Esophagus (tissue), 2 donors: Measurements from ENCODE around the gene CDK16. TPM values are rescaled to one million over a fixed set of nuclear protein-coding genes. Genes with fewer than 3 reads are reported as not detected.

Experiments
- H3K27ac ChIP-seq, 2 donors: one replicate each; pipeline ENCODE4 v1.5.1; 2013; ENCODE audit warnings: low read depth in 2 of 2, mild to moderate bottlenecking in 2 of 2, inconsistent platforms in 1 of 2, low read length in 1 of 2, moderate library complexity in 1 of 2
- H3K27me3 ChIP-seq, 2 donors: one replicate each; pipeline ENCODE4 v1.6.1; 2013; ENCODE audit warnings: low read length in 2 of 2, control low read depth in 1 of 2, mild to moderate bottlenecking in 1 of 2; ENCODE audit not compliant: insufficient read depth in 2 of 2, control insufficient read depth in 1 of 2
- H3K36me3 ChIP-seq, 2 donors: one replicate each; pipeline ENCODE4 v1.6.1; 2013; ENCODE audit warnings: low read length in 1 of 2; ENCODE audit not compliant: control insufficient read depth in 2 of 2, insufficient read depth in 2 of 2
- H3K4me1 ChIP-seq, 2 donors: one replicate each; pipeline ENCODE4 v1.6.1; 2013; ENCODE audit warnings: low read length in 1 of 2; ENCODE audit not compliant: control insufficient read depth in 2 of 2, insufficient read depth in 2 of 2
- H3K4me3 ChIP-seq, 2 donors: one replicate each; pipeline ENCODE4 v1.5.1; 2013; ENCODE audit warnings: low read length in 2 of 2, mild to moderate bottlenecking in 2 of 2, low read depth in 1 of 2, moderate library complexity in 1 of 2
- H3K9me3 ChIP-seq, 2 donors: one replicate each; pipeline ENCODE4 v1.6.1; 2013; ENCODE audit warnings: mild to moderate bottlenecking in 2 of 2, low read depth in 1 of 2, low read length in 1 of 2, moderate library complexity in 1 of 2; ENCODE audit not compliant: control insufficient read depth in 2 of 2, insufficient read depth in 1 of 2
- WGBS, 2 donors: extraction: QIAGEN DNeasy Blood & Tissue Kit; methylation state at CpG; one replicate each; pipeline ENCODE4 v1.1.7; 2013; 5-methylcytosine and 5-hydroxymethylcytosine counted together
- polyA plus RNA-seq, 2 donors: library from polyadenylated mRNA; stranded (reverse); fragments of 200-250 nt; gene quantifications; one replicate each; pipeline ENCODE4 v1.2.3, GENCODE V29; 2013
- donor health status: healthy with polysubstance abuse.
- donor health status: Bipolar disorder and iron deficiency.

The CDK16 gene
- polyA plus RNA-seq, 2 donors: 47.5 to 59.8 TPM

DNA sequence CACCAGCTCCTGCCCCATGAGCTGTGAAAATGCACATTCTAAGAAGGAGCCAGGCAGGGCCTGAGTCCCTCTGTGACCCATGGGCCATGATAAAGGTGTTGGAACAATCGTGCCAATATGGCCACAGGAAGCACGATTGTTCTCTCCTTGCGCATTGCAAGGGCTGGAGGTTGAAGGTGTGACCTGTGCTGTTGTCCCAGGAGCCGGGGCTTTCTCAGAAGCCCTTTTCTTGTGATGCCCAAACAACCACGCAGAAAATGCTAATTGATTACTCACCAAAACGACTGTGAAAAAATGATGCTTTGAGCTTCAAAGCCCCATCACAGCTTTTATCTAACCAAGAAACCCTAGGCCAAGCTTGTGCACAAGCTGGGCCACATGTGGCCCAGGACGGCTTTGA is 48.2 kb downstream of the CDK16 start:
- Histone ChIP-seq H3K27me3 (no peaks in the 10 kb centered on the region), H3K27ac (no peak overlapping the region), H3K36me3 (no peaks in the 10 kb centered on the region), H3K4me3 (no peak overlapping the region), H3K4me1 (no peaks in the 10 kb centered on the region), H3K9me3 (no peaks in the 10 kb centered on the region)
- WGBS, 2 donors: 73 to 81% methylated on average over 7 of the region's 7 CpGs

DNA sequence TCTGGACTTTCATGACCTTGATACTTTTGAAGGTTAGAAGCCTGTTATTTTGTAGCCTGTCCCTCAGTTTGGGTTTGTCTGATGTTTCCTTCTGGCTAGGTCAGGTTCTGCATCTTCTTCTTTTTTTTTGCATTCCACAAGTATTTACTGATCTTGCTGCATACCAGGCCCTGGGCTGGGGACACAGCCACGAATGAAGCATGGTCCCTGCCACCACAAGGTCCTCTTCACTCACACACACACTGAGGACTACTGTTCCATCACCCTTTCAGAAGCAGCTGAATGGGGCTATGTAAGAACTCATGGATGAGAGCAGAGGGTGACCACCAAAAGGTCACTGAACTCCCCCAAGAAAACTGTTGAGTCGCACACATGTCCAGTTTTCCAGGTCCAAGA is 53.5 kb downstream of the CDK16 start:
- Histone ChIP-seq H3K27ac (no peak overlapping the region), H3K4me3 (no peak overlapping the region), H3K36me3 (no peaks in the 10 kb centered on the region), H3K27me3 (no peaks in the 10 kb centered on the region), H3K9me3 (no peaks in the 10 kb centered on the region), H3K4me1 (no peaks in the 10 kb centered on the region)
- WGBS, 2 donors: 72% methylated on average over 2 of the region's 2 CpGs

DNA sequence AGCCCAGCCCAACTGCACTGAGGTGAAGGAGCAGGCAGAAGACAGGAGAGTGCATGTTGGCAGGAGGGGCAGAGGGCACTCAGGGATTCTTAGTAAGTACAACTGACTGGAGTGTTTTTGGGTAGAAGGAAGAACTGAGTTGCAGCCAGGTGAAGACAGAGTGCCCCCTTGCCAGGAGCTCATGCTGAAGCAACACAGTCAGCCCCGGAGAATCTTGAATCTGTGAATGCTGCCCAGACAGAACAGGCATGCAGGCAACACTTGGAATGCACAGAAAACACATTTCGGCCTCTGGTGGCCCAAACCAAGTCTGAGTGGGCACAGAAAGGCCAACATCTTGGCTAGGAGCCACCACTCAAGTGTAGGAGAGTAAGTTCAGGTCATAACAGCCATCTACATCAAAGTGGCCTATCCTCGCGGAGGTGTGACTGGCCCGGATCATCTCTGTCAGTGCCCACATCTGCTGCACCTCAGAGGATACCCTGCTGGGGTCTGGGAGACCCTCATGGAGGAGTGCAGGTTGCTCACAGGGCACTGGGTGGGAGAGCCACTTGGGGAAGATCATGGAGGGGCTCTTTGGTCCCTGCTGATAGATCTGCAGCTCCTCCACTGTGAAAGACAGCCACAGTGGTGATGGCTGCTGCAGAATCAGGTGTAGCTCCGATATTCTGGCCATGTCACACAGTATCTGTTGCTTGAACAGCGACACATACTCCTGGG is 54.7 kb downstream of the CDK16 start:
- Histone ChIP-seq H3K36me3 (no peaks in the 10 kb centered on the region), H3K4me3 (no peak overlapping the region), H3K27me3 (no peaks in the 10 kb centered on the region), H3K4me1 (no peaks in the 10 kb centered on the region), H3K27ac (no peak overlapping the region), H3K9me3 (no peaks in the 10 kb centered on the region)
- WGBS, 2 donors: 74 to 76% methylated on average over 7 of the region's 7 CpGs

DNA sequence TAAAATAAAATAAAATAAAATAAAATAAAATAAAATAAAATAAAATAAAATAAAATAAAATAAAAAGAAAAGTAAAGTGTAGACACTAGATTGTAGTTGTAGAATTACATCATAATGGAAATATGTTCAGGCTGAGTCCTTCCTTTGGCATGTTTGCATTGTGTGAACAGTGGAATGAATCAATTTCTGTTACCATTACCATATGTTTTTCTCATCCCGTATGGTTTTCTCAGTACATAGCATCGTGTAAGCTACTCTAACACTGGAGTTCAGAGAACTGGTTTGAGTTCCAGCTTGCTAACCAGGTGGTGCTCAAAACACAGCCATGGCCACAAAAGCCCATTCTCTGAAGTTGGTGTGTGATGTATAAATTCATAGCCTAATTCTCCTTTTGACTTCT is 60.2 kb downstream of the CDK16 start:
- 41 to 57% methylated on average over 2 of the region's 2 CpGs for WGBS, 2 donors

More for the DNA sequence above, 60.2 kb downstream of the CDK16 start:
- H3K4me1 ChIP-seq: no peaks in the 10 kb centered on the region
- no peaks in the 10 kb centered on the region for H3K9me3 ChIP-seq
- H3K36me3 ChIP-seq: no peaks in the 10 kb centered on the region
- no peak overlapping the region for H3K27ac ChIP-seq
- H3K27me3 ChIP-seq: no peaks in the 10 kb centered on the region
- no peak overlapping the region for H3K4me3 ChIP-seq

Other genes starting within 250 kb of the CDK16 start
- 1 to 10 TPM; 1.1 to 1.4 TPM for gene RGN, start 140.2 kb upstream of the CDK16 start, polyA plus RNA-seq
- 10 to 100 TPM; 72.2 to 75.0 TPM for gene NDUFB11, start 74.0 kb upstream of the CDK16 start, polyA plus RNA-seq
- gene RBM10, start 73.5 kb upstream of the CDK16 start, polyA plus RNA-seq: 10 to 100 TPM; 24.8 to 35.7 TPM
- gene UBA1, start 24.9 kb upstream of the CDK16 start, polyA plus RNA-seq: 100 to 1,000 TPM; 111 to 126 TPM
- gene USP11, start 14.3 kb downstream of the CDK16 start, polyA plus RNA-seq: 10 to 100 TPM; 11.3 to 13.6 TPM
- gene ZNF157, start 151.9 kb downstream of the CDK16 start, polyA plus RNA-seq: under 1 TPM; 0.08 to 0.10 TPM